ENCODE results near the gene FTSJ3.

- no peak for TF ChIP-seq MIER3 (CRISPR knock-in tag; IDR thresholded peaks at IDR 0.05; ENCODE audit: borderline replicate concordance)
- TF ChIP-seq ZNF766 (CRISPR knock-in tag; IDR thresholded peaks at IDR 0.05; ENCODE audit: borderline replicate concordance): no peak
- no peak for TF ChIP-seq ZNF883 (CRISPR knock-in tag; IDR thresholded peaks at IDR 0.05; ENCODE audit: not compliant biosample characterization)
- TF ChIP-seq, protein P1, sequence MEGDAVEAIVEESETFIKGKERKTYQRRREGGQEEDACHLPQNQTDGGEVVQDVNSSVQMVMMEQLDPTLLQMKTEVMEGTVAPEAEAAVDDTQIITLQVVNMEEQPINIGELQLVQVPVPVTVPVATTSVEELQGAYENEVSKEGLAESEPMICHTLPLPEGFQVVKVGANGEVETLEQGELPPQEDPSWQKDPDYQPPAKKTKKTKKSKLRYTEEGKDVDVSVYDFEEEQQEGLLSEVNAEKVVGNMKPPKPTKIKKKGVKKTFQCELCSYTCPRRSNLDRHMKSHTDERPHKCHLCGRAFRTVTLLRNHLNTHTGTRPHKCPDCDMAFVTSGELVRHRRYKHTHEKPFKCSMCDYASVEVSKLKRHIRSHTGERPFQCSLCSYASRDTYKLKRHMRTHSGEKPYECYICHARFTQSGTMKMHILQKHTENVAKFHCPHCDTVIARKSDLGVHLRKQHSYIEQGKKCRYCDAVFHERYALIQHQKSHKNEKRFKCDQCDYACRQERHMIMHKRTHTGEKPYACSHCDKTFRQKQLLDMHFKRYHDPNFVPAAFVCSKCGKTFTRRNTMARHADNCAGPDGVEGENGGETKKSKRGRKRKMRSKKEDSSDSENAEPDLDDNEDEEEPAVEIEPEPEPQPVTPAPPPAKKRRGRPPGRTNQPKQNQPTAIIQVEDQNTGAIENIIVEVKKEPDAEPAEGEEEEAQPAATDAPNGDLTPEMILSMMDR (CRISPR knock-in tag; IDR thresholded peaks at IDR 0.05): no peak
- TF ChIP-seq PPARG (CRISPR knock-in tag; conservative IDR thresholded peaks at IDR 0.05): no peak
- TF ChIP-seq RAD21 (CRISPR knock-in tag; IDR thresholded peaks at IDR 0.05): no peak
- TF ChIP-seq DZIP1 (CRISPR knock-in tag; IDR thresholded peaks at IDR 0.05): no peak
- no peak for TF ChIP-seq ZNF274 (CRISPR knock-in tag; IDR thresholded peaks at IDR 0.05)
- TF ChIP-seq GABPA (IDR thresholded peaks at IDR 0.05; ENCODE audit: low read depth, low read length): no peak
- no peak for TF ChIP-seq GABPA (CRISPR knock-in tag; IDR thresholded peaks at IDR 0.05; ENCODE audit: low read depth)
- TF ChIP-seq, protein P2, sequence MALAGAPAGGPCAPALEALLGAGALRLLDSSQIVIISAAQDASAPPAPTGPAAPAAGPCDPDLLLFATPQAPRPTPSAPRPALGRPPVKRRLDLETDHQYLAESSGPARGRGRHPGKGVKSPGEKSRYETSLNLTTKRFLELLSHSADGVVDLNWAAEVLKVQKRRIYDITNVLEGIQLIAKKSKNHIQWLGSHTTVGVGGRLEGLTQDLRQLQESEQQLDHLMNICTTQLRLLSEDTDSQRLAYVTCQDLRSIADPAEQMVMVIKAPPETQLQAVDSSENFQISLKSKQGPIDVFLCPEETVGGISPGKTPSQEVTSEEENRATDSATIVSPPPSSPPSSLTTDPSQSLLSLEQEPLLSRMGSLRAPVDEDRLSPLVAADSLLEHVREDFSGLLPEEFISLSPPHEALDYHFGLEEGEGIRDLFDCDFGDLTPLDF (CRISPR knock-in tag; IDR thresholded peaks at IDR 0.05): no peak
- no peak for TF ChIP-seq KDM5B (CRISPR knock-in tag; IDR thresholded peaks at IDR 0.05; ENCODE audit: borderline replicate concordance)
Observed at GRCh38 chr17:63833741-63834373, 6.4 kb upstream of the FTSJ3 start.

All from HepG2 (cell line).